Prostate gland (tissue), 2 donors: ENCODE results near the gene NHLRC2. TPM values are rescaled to one million over a fixed set of nuclear protein-coding genes. Genes with fewer than 3 reads are reported as not detected.

Experiments
- DNase-seq: peaks from one replicate; pipeline ENCODE4 v3.0.0-alpha.2; 2019; ENCODE audit warnings: low spot score
- H3K27ac ChIP-seq, 2 donors: fragments of 200-600 bp; sonication (generic); 2 replicates each; pipeline ENCODE4 v1.5.1; 2017 to 2019
- H3K27me3 ChIP-seq: fragments of 200-600 bp; sonication (generic); replicated peaks from 2 replicates; pipeline ENCODE4 v1.5.1; 2019; ENCODE audit not compliant: insufficient read depth
- H3K36me3 ChIP-seq, 2 donors: fragments of 200-600 bp; sonication (generic); 1 replicate in 1 of 2; 2 replicates in 1 of 2; pipeline versions ENCODE4 v1.5.1 to v1.8.1; 2017 to 2019
- H3K4me1 ChIP-seq: fragments of 200-600 bp; sonication (generic); replicated peaks from 2 replicates; pipeline ENCODE4 v1.5.1; 2019
- H3K4me3 ChIP-seq, 2 donors: fragments of 200-600 bp; sonication (generic); 2 replicates each; pipeline ENCODE4 v1.5.1; 2017 to 2019
- H3K9me3 ChIP-seq: fragments of 200-600 bp; sonication (generic); 2 replicates; pipeline ENCODE4 v1.5.1; 2017
- POLR2A ChIP-seq: fragments of 450-650 bp; IDR thresholded peaks from one replicate; pipeline ENCODE4 v1.6.1; 2016; ENCODE audit warnings: antibody characterized with exemption, mild to moderate bottlenecking
- POLR2AphosphoS5 ChIP-seq: sonication (generic); formaldehyde crosslinking; IDR thresholded peaks from one replicate; pipeline ENCODE4 v1.6.1; 2017; ENCODE audit warnings: antibody characterized with exemption
- WGBS: methylation state at CpG from one replicate; pipeline ENCODE4 v1.1.5; 2018; 5-methylcytosine and 5-hydroxymethylcytosine counted together
- intact Hi-C: fragments of 100-400 bp; cut with DNase I; formaldehyde crosslinking; loops from one replicate; pipeline ENCODE4 v1.14.2; 2022
- total RNA-seq, 2 donors: library from RNA; depleted of rRNA; stranded (reverse); fragments of >200 nt; gene quantifications; one replicate each; pipeline ENCODE4 v1.1.0, GENCODE V29; 2016
- TF ChIP-seq, protein P1 (sequence below), 4 experiments: fragments of 200-600 bp in 2 of 4; fragments of 450-650 bp in 2 of 4; sonication (generic) in 2 of 4; IDR thresholded peaks; 1 replicate in 3 of 4; 2 replicates in 1 of 4; pipeline ENCODE4 v1.5.1; 2016 to 2019; ENCODE audit warnings: antibody characterized with exemption in 4 of 4, mild to moderate bottlenecking in 2 of 4, moderate library complexity in 2 of 4

The NHLRC2 gene
- total RNA-seq, 2 donors from 2014 or later: 49.4 to 89.5 TPM

GRCh38 chr10:113843972-113844485 lies 10.4 kb upstream of the NHLRC2 start:
- TF ChIP-seq POLR2AphosphoS5 (no peak), POLR2A (no peak)
- TF ChIP-seq, protein P1, sequence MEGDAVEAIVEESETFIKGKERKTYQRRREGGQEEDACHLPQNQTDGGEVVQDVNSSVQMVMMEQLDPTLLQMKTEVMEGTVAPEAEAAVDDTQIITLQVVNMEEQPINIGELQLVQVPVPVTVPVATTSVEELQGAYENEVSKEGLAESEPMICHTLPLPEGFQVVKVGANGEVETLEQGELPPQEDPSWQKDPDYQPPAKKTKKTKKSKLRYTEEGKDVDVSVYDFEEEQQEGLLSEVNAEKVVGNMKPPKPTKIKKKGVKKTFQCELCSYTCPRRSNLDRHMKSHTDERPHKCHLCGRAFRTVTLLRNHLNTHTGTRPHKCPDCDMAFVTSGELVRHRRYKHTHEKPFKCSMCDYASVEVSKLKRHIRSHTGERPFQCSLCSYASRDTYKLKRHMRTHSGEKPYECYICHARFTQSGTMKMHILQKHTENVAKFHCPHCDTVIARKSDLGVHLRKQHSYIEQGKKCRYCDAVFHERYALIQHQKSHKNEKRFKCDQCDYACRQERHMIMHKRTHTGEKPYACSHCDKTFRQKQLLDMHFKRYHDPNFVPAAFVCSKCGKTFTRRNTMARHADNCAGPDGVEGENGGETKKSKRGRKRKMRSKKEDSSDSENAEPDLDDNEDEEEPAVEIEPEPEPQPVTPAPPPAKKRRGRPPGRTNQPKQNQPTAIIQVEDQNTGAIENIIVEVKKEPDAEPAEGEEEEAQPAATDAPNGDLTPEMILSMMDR (IDR thresholded peaks at IDR 0.05): no peak
- H3K4me1 ChIP-seq: no peaks in the 10 kb centered on the region
- H3K9me3 ChIP-seq: no peaks in the 10 kb centered on the region
- H3K4me3 ChIP-seq: no peak overlapping the region
- intact Hi-C loops: no loop called here
- 69% methylated on average over 6 of the region's 6 CpGs for WGBS
- no peak for DNase-seq
- no peaks in the 10 kb centered on the region for H3K27me3 ChIP-seq
- H3K27ac ChIP-seq: no peak overlapping the region
- no peaks in the 10 kb centered on the region for H3K36me3 ChIP-seq

- Histone ChIP-seq H3K27ac (no peak overlapping the region), H3K4me1 (no peaks in the 10 kb centered on the region), H3K36me3 (no peaks in the 10 kb centered on the region), H3K27me3 (no peaks in the 10 kb centered on the region), H3K4me3 (no peak overlapping the region), H3K9me3 (no peaks in the 10 kb centered on the region)
- DNase-seq: no peak
- TF ChIP-seq POLR2A: no peak
- no peak for TF ChIP-seq POLR2AphosphoS5
- TF ChIP-seq, protein P1 (IDR thresholded peaks at IDR 0.05): no peak
- 87% methylated on average over 2 of the region's 2 CpGs for WGBS
- intact Hi-C loops: no loop called here
These were observed 8.4 kb upstream of the NHLRC2 start for GRCh38 chr10:113846036-113846435.

GRCh38 chr10:113849140-113849803 lies 5.2 kb upstream of the NHLRC2 start:
- no peak for DNase-seq
- TF ChIP-seq POLR2AphosphoS5 (no peak), POLR2A (no peak)
- TF ChIP-seq, protein P1 (IDR thresholded peaks at IDR 0.05): no peak
- intact Hi-C loops: no loop called here

GRCh38 chr10:113849946-113850345 lies 4.5 kb upstream of the NHLRC2 start:
- H3K27ac ChIP-seq: peak overlapping the region; percentile 24 to 26
- H3K4me3 ChIP-seq: no peak overlapping the region
- no peaks in the 10 kb centered on the region for H3K9me3 ChIP-seq
- intact Hi-C loops: no loop called here
- DNase-seq: no peak
- TF ChIP-seq, protein P1 (IDR thresholded peaks at IDR 0.05): no peak
- TF ChIP-seq POLR2A (no peak), POLR2AphosphoS5 (no peak)
- no peaks in the 10 kb centered on the region for H3K36me3 ChIP-seq
- H3K4me1 ChIP-seq: no peaks in the 10 kb centered on the region
- 84% methylated on average over 7 of the region's 7 CpGs for WGBS
- H3K27me3 ChIP-seq: no peaks in the 10 kb centered on the region

More at GRCh38 chr10:113849140-113849803, 5.2 kb upstream of the NHLRC2 start:
- 86% methylated on average over 5 of the region's 5 CpGs for WGBS
- no peaks in the 10 kb centered on the region for H3K27me3 ChIP-seq
- no peaks in the 10 kb centered on the region for H3K4me1 ChIP-seq
- no peak overlapping the region for H3K4me3 ChIP-seq
- H3K27ac ChIP-seq: peak overlapping the region in 1 of 2 donors; percentile 26
- no peaks in the 10 kb centered on the region for H3K36me3 ChIP-seq
- H3K9me3 ChIP-seq: no peaks in the 10 kb centered on the region

- no peaks in the 10 kb centered on the region for H3K27me3 ChIP-seq
- intact Hi-C loops: loop anchor here (2.0 kb wide), 1 partner anchor 191 kb away; no protein-coding TSS in a partner anchor
- WGBS: 13% methylated on average over 10 of the region's 10 CpGs
These were observed 866 bp upstream of the NHLRC2 start for GRCh38 chr10:113853578-113854012.

More at GRCh38 chr10:113853578-113854012, 866 bp upstream of the NHLRC2 start:
- no peak for TF ChIP-seq POLR2A
- TF ChIP-seq POLR2AphosphoS5: no peak
- TF ChIP-seq, protein P1 (IDR thresholded peaks at IDR 0.05): no peak
- H3K36me3 ChIP-seq: no peaks in the 10 kb centered on the region
- H3K9me3 ChIP-seq: no peaks in the 10 kb centered on the region
- no peak for DNase-seq
- H3K4me3 ChIP-seq: peak overlapping the region; percentile 59 to 85
- peak overlapping the region; percentile 91 to 98 for H3K27ac ChIP-seq
- no peaks in the 10 kb centered on the region for H3K4me1 ChIP-seq
